K562 (cell line): ENCODE data around the gene TBL1Y. TPM values are rescaled to one million over a fixed set of nuclear protein-coding genes. Genes with fewer than 3 reads are reported as not detected.

Experiments
- ATAC-seq: fragments of 200-7000 bp; cut with Tn5 transposase; 3 replicates; pipeline ENCODE4 v1.9.1; 2020; ENCODE audit warnings: moderate library complexity
- BruUV-seq: library from RNA; stranded (reverse); fragments of 400-500 nt; replicated peaks from 2 replicates; lab custom pipeline; 2021; lab: Mats Ljungman, UMichigan
- CTCF ChIA-PET: fragments of 300-600 bp; formaldehyde crosslinking; extraction: SDS; loops from one replicate; lab custom pipeline; 2021; ENCODE audit warnings: low intra/inter-chr PET ratio; lab: Yijun Ruan, JAX
- POLR2A ChIA-PET: fragments of 300-600, 350-650 bp; sonication (Branson Sonifier 250); formaldehyde crosslinking; extraction: SDS; loops from one replicate; lab custom pipeline; 2021; ENCODE audit warnings: antibody characterized with exemption, inconsistent platforms; lab: Yijun Ruan, JAX
- DNase-seq, 4 experiments: peaks; one replicate each; pipeline versions ENCODE4 v3.0.0 to v3.0.0-alpha.2; 2011 to 2018; ENCODE audit warnings: low spot score in 3 of 4, mixed read lengths in 3 of 4; ENCODE audit errors: extremely low read depth in 1 of 4
- FAIRE-seq: peaks from 2 replicates; lab custom pipeline; 2011; peaks lifted over from hg19 to GRCh38; lab: Jason Lieb, UNC
- H2AFZ ChIP-seq: 2 replicates; pipeline ENCODE4 v1.6.0; 2011; ENCODE audit warnings: low read depth, low read length, control low read depth, inconsistent platforms
- H3K27ac ChIP-seq: fragments of 200-600 bp; 3 replicates; pipeline ENCODE4 v1.8.0; 2011; ENCODE audit warnings: low read depth, mild to moderate bottlenecking, control low read depth, inconsistent platforms, low read length, moderate library complexity, mixed read lengths; ENCODE audit errors: extremely low read depth
- H3K27me3 ChIP-seq, 2 experiments: fragments of 300-600 bp in 1 of 2; 2 replicates in 1 of 2; 3 replicates in 1 of 2; pipeline versions ENCODE4 v1.6.0 to v1.8.0; 2011; ENCODE audit warnings: inconsistent platforms in 2 of 2, low read length in 2 of 2, mild to moderate bottlenecking in 1 of 2, mixed read lengths in 1 of 2, moderate library complexity in 1 of 2; ENCODE audit not compliant: control insufficient read depth in 2 of 2, insufficient read depth in 2 of 2
- H3K36me3 ChIP-seq: fragments of 300-600 bp; 3 replicates; pipeline ENCODE4 v1.8.0; 2011; ENCODE audit warnings: mild to moderate bottlenecking, low read length, inconsistent platforms; ENCODE audit not compliant: control insufficient read depth, insufficient read depth
- H3K4me1 ChIP-seq, 2 experiments: fragments of 200-600 bp in 1 of 2; replicated peaks in 1 of 2; 2 replicates in 1 of 2; 3 replicates in 1 of 2; pipeline versions ENCODE4 v1.5.1 to v1.8.0; 2011; ENCODE audit warnings: inconsistent platforms in 2 of 2, low read length in 2 of 2, mild to moderate bottlenecking in 1 of 2, mixed read lengths in 1 of 2, moderate library complexity in 1 of 2; ENCODE audit not compliant: control insufficient read depth in 2 of 2, insufficient read depth in 2 of 2
- H3K4me2 ChIP-seq: 2 replicates; pipeline ENCODE4 v1.6.1; 2011; ENCODE audit warnings: low read length, control low read depth, inconsistent platforms, mixed read lengths; ENCODE audit not compliant: insufficient read depth
- H3K4me3 ChIP-seq: fragments of 200-600 bp; sonication (generic), shearing (Covaris generic); 2 replicates; pipeline ENCODE4 v1.5.1; 2016; ENCODE audit warnings: control low read depth, inconsistent platforms
- H3K79me2 ChIP-seq: fragments of 200-600 bp; 3 replicates; pipeline ENCODE4 v1.8.0; 2011; ENCODE audit warnings: low read length, inconsistent platforms; ENCODE audit not compliant: control insufficient read depth, insufficient read depth
- H3K9ac ChIP-seq, 2 experiments: 2 replicates each; pipeline versions ENCODE4 v1.6.0 to v1.6.1; 2011; ENCODE audit warnings: low read depth in 2 of 2, low read length in 2 of 2, control low read depth in 1 of 2, inconsistent platforms in 1 of 2, mild to moderate bottlenecking in 1 of 2, mixed read lengths in 1 of 2; ENCODE audit not compliant: insufficient read depth in 1 of 2
- H3K9me1 ChIP-seq: one replicate; pipeline ENCODE4 v1.6.0; 2011; ENCODE audit warnings: inconsistent platforms, mild to moderate bottlenecking, low read length, moderate library complexity; ENCODE audit not compliant: control insufficient read depth, insufficient read depth
- H3K9me3 ChIP-seq: replicated peaks from 2 replicates; pipeline ENCODE4 v1.5.1; 2011; ENCODE audit warnings: low read depth, low read length, inconsistent platforms; ENCODE audit not compliant: control insufficient read depth, insufficient read depth
- H4K20me1 ChIP-seq: replicated peaks from 2 replicates; pipeline ENCODE4 v1.6.1; 2011; ENCODE audit warnings: low read length, inconsistent platforms, mixed read lengths; ENCODE audit not compliant: control insufficient read depth, insufficient read depth
- BCOR ChIP-seq: fragments of 450-650 bp; IDR thresholded peaks from 2 replicates; pipeline ENCODE4 v1.6.1; 2016
- BHLHE40 ChIP-seq: IDR thresholded peaks from 2 replicates; pipeline ENCODE4 v1.6.1; 2011; ENCODE audit warnings: low read length, improper control_type of control experiment
- ETV1 ChIP-seq: fragments of 450-650 bp; conservative IDR thresholded peaks from 2 replicates; pipeline ENCODE4 v1.6.1; 2016; ENCODE audit warnings: missing genetic modification characterization, control low read depth, low read depth, missing compliant biosample characterization
- IRF2 ChIP-seq: sonication (generic); formaldehyde crosslinking; IDR thresholded peaks from 2 replicates; pipeline ENCODE4 v1.8.1; 2022; ENCODE audit warnings: mild to moderate bottlenecking, missing genetic modification reagents
- NFXL1 ChIP-seq: fragments of 450-650 bp; formaldehyde crosslinking; IDR thresholded peaks from 2 replicates; pipeline ENCODE4 v1.4.0; 2021; ENCODE audit warnings: mild to moderate bottlenecking
- RNF2 ChIP-seq: sonication (generic); IDR thresholded peaks from 2 replicates; pipeline ENCODE4 v1.6.1; 2016
- ZFP30 ChIP-seq: fragments of 250-450 bp; sonication (Bioruptor Pico); IDR thresholded peaks from 2 replicates; pipeline ENCODE4 v1.8.0; 2022; ENCODE audit warnings: moderate library complexity, mild to moderate bottlenecking, inconsistent platforms, borderline replicate concordance
- ZFP36 ChIP-seq: fragments of 150-350 bp; IDR thresholded peaks from 2 replicates; pipeline ENCODE4 v1.6.1; 2018; ENCODE audit warnings: low read length, low read depth; ENCODE audit not compliant: partially characterized antibody
- WGBS: fragments of 100-300 bp; shearing (Covaris generic); methylation state at CpG from one replicate; pipeline ENCODE4 v1.1.6; 2016; ENCODE audit warnings: low coverage, mixed read lengths; ENCODE audit not compliant: insufficient coverage; ENCODE audit errors: missing lambda C conversion rate; 5-methylcytosine and 5-hydroxymethylcytosine counted together
- in situ Hi-C: fragments of 300-500 bp; cut with MboI; formaldehyde crosslinking; loops from 4 replicates; pipeline ENCODE4 v1.15.0; 2018; ENCODE audit warnings: inconsistent platforms, mixed read lengths
- intact Hi-C: fragments of 100-400 bp; cut with micrococcal nuclease; formaldehyde crosslinking; loops from 2 replicates; pipeline ENCODE4 v1.14.2; 2022
- polyA plus RNA-seq, 8 experiments: library from polyadenylated mRNA; depleted of rRNA in 4 of 8; stranded (reverse) in 5 of 8; unstranded in 3 of 8; fragments of >200 nt; fragmentation: Nextera tagmentation in 2 of 8; fragmentation: Illumina TruSeq in 1 of 8; extraction: Ambion mirVana in 2 of 8; extraction: Trizol in 1 of 8; gene quantifications; 2 replicates each; pipeline versions ENCODE4 v1.2.1 to v1.2.3, GENCODE V29; 2011 to 2014; ENCODE audit warnings: inconsistent platforms in 1 of 8, missing spikeins in 1 of 8
- total RNA-seq, 7 experiments: library from RNA; depleted of rRNA in 6 of 7; stranded (reverse); fragments of >200 nt in 6 of 7; fragmentation: Illumina TruSeq in 2 of 7; extraction: Trizol in 2 of 7; gene quantifications; 2 replicates each; pipeline versions ENCODE4 v1.2.1 to v1.2.3, GENCODE V29; 2011 to 2021; ENCODE audit warnings: low replicate concordance in 1 of 7
- TF ChIP-seq, protein P1 (sequence below): sonication (generic); IDR thresholded peaks from 2 replicates; pipeline ENCODE4 v1.6.1; 2016
- TF ChIP-seq, protein P2 (sequence below): sonication (generic); formaldehyde crosslinking; IDR thresholded peaks from 2 replicates; pipeline ENCODE4 v1.8.1; 2023; ENCODE audit warnings: mild to moderate bottlenecking, missing genetic modification reagents
- TF ChIP-seq, protein P3 (sequence below): sonication (generic); formaldehyde crosslinking; IDR thresholded peaks from 2 replicates; pipeline ENCODE4 v1.8.0; 2022; ENCODE audit warnings: missing genetic modification reagents, mild to moderate bottlenecking, borderline replicate concordance
- TF ChIP-seq, protein P4 (sequence below): sonication (generic); formaldehyde crosslinking; IDR thresholded peaks from 2 replicates; pipeline ENCODE4 v1.8.0; 2022; ENCODE audit warnings: mild to moderate bottlenecking, missing genetic modification reagents

TBL1Y gene
- total and polyA plus RNA-seq, 9 of the 15 experiments (the other 6 are each of a cell fraction or from before 2014, with no cell fraction given): not detected

DNA sequence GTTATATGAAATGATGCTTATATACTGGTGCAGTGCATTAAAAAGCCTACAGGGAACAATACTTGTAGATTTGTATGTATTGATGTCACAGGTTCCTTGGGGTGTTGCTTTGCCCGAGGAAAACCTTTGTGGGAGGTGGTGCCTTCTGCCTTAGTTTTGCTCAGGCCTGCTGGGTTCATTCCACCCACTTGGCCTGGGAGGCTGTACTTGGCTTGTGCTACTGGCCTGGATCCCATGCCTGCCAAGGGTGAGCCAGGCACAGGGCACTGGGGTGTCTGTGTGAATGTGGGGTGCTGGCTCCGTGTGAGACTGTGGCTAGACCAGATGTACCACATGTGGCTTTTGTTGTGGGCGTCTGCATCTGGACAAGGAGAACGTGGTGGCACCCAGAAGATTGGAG lies 17.8 kb downstream of the TBL1Y start:
- H3K79me2 ChIP-seq: no peaks in the 10 kb centered on the region
- no peak overlapping the region for H3K27ac ChIP-seq
- H3K4me2 ChIP-seq: no peak overlapping the region
- no peak overlapping the region for H3K4me3 ChIP-seq
- no peak for ATAC-seq
- no peaks in the 10 kb centered on the region for H3K9me3 ChIP-seq
- no peak for FAIRE-seq
- H3K4me1 ChIP-seq: no peaks in the 10 kb centered on the region
- no peak for DNase-seq
- no peak overlapping the region for H2AFZ ChIP-seq
- POLR2A ChIA-PET: no interaction called here
- CTCF ChIA-PET: no interaction called here
- no peaks in the 10 kb centered on the region for H4K20me1 ChIP-seq
- TF ChIP-seq ZFP30 (CRISPR knock-in tag): no peak
- no peak for TF ChIP-seq IRF2 (CRISPR knock-in tag)
- no peak for TF ChIP-seq NFXL1
- TF ChIP-seq, protein P1, sequence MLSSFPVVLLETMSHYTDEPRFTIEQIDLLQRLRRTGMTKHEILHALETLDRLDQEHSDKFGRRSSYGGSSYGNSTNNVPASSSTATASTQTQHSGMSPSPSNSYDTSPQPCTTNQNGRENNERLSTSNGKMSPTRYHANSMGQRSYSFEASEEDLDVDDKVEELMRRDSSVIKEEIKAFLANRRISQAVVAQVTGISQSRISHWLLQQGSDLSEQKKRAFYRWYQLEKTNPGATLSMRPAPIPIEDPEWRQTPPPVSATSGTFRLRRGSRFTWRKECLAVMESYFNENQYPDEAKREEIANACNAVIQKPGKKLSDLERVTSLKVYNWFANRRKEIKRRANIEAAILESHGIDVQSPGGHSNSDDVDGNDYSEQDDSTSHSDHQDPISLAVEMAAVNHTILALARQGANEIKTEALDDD: no peak
- TF ChIP-seq, protein P2, sequence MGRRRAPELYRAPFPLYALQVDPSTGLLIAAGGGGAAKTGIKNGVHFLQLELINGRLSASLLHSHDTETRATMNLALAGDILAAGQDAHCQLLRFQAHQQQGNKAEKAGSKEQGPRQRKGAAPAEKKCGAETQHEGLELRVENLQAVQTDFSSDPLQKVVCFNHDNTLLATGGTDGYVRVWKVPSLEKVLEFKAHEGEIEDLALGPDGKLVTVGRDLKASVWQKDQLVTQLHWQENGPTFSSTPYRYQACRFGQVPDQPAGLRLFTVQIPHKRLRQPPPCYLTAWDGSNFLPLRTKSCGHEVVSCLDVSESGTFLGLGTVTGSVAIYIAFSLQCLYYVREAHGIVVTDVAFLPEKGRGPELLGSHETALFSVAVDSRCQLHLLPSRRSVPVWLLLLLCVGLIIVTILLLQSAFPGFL (CRISPR knock-in tag): no peak
- no peak for TF ChIP-seq BCOR
- no peak for TF ChIP-seq RNF2
- TF ChIP-seq BHLHE40: no peak
- TF ChIP-seq, protein P3, sequence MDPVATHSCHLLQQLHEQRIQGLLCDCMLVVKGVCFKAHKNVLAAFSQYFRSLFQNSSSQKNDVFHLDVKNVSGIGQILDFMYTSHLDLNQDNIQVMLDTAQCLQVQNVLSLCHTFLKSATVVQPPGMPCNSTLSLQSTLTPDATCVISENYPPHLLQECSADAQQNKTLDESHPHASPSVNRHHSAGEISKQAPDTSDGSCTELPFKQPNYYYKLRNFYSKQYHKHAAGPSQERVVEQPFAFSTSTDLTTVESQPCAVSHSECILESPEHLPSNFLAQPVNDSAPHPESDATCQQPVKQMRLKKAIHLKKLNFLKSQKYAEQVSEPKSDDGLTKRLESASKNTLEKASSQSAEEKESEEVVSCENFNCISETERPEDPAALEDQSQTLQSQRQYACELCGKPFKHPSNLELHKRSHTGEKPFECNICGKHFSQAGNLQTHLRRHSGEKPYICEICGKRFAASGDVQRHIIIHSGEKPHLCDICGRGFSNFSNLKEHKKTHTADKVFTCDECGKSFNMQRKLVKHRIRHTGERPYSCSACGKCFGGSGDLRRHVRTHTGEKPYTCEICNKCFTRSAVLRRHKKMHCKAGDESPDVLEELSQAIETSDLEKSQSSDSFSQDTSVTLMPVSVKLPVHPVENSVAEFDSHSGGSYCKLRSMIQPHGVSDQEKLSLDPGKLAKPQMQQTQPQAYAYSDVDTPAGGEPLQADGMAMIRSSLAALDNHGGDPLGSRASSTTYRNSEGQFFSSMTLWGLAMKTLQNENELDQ: no peak
- no peak for TF ChIP-seq ZFP36
- TF ChIP-seq, protein P4, sequence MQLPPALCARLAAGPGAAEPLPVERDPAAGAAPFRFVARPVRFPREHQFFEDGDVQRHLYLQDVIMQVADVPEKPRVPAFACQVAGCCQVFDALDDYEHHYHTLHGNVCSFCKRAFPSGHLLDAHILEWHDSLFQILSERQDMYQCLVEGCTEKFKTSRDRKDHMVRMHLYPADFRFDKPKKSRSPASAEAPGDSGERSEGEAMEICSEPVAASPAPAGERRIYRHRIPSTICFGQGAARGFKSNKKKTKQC (CRISPR knock-in tag): no peak
- no peak for TF ChIP-seq ETV1 (tag)
- no CpG with 5 or more reads among the region's 4 CpGs for WGBS
- no TSS peak for BruUV-seq
- intact Hi-C loops: no loop called here
- no peaks in the 10 kb centered on the region for H3K9me1 ChIP-seq
- H3K27me3 ChIP-seq: no peaks in the 10 kb centered on the region
- H3K9ac ChIP-seq: no peak overlapping the region
- H3K36me3 ChIP-seq: no peaks in the 10 kb centered on the region
- in situ Hi-C loops: no loop called here
